D721Med (cell line): ENCODE results near the gene DSCAM.

ENCODE experiments used
- DNase-seq: peaks from one replicate; pipeline ENCODE4 v3.0.0; 2011; ENCODE audit warnings: low spot score; ENCODE audit not compliant: insufficient read length
- FAIRE-seq: peaks from 2 replicates; lab custom pipeline; 2011; peaks lifted over from hg19 to GRCh38; lab: Jason Lieb, UNC
- CTCF ChIP-seq: IDR thresholded peaks from 2 replicates; pipeline ENCODE4 v1.5.1; 2012; ENCODE audit warnings: mild to moderate bottlenecking, control low read depth; ENCODE audit not compliant: insufficient read depth; ENCODE audit errors: missing control alignments

DSCAM gene

GRCh38 chr21:40863839-40864238 is 16.9 kb upstream of the DSCAM start:
- DNase-seq (no peak), FAIRE-seq (no peak)
- TF ChIP-seq CTCF = no peak

GRCh38 chr21:40858517-40858916 is 11.6 kb upstream of the DSCAM start:
- no peak for TF ChIP-seq CTCF
- DNase-seq (no peak), FAIRE-seq (no peak)

GRCh38 chr21:40853956-40854688 is 7.2 kb upstream of the DSCAM start:
- DNase-seq = no peak
- no peak for FAIRE-seq
- TF ChIP-seq CTCF = no peak

- DNase-seq (no peak), FAIRE-seq (no peak)
- no peak for TF ChIP-seq CTCF
Measured at GRCh38 chr21:40852563-40852962, 5.6 kb upstream of the DSCAM start.

GRCh38 chr21:40851749-40852148 is 4.8 kb upstream of the DSCAM start:
- TF ChIP-seq CTCF = no peak
- FAIRE-seq = no peak
- no peak for DNase-seq

GRCh38 chr21:40850071-40850470 is 3.1 kb upstream of the DSCAM start:
- no peak for DNase-seq
- TF ChIP-seq CTCF = no peak
- no peak for FAIRE-seq

GRCh38 chr21:40847951-40848350 is 993 bp upstream of the DSCAM start:
- DNase-seq (no peak), FAIRE-seq (no peak)
- no peak for TF ChIP-seq CTCF
